HFF-Myc (cell line): ENCODE results near the gene HEXIM2.

Experiments
- DNase-seq: peaks from one replicate; pipeline ENCODE4 v3.0.0-alpha.2; 2011; ENCODE audit warnings: low read depth; ENCODE audit errors: extremely low read depth
- H3K4me3 ChIP-seq: replicated peaks from 2 replicates; pipeline ENCODE4 v1.5.1; 2011; ENCODE audit warnings: low read depth, mild to moderate bottlenecking, control low read depth, low read length
- TF ChIP-seq, protein P1 (sequence below): IDR thresholded peaks from 2 replicates; pipeline ENCODE4 v1.5.1; 2012; ENCODE audit warnings: mild to moderate bottlenecking, low read depth, low read length, control low read depth; ENCODE audit errors: missing control alignments

The HEXIM2 gene

DNA sequence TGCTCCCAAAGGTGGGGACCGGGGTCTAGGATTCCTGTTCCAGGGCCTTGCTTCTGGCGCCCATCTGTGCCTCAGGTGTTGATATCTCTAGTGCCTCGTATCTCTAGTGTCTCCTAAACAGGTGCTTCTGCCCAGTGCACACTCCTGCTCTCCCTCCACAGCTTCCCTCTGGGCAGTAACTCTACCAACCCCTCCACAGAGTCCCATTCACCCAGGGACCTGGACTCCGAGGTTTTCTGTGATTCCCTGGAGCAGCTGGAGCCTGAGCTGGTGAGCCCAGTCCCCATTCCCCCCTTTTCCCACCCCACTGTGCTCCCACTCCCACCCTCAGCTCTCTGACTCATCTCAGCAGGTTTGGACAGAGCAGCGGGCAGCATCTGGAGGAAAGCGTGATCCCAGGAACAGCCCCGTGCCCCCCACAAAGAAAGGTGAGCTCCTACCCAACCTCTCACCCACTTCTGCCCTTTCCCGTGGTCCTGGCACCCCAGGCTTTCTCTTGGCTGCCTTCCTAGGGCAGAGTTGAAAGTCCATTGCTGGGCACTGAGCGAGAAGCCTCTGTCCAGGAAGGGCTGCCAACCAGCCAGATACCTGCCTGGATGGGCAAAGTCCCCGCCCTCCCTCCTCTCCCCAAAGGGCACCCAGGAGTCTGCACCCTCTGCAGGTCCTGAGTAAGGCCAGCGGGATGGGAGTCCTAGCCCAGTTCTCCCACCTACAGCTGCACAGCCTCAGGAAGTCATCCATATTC lies 23.9 kb upstream of the HEXIM2 start:
- TF ChIP-seq, protein P1, sequence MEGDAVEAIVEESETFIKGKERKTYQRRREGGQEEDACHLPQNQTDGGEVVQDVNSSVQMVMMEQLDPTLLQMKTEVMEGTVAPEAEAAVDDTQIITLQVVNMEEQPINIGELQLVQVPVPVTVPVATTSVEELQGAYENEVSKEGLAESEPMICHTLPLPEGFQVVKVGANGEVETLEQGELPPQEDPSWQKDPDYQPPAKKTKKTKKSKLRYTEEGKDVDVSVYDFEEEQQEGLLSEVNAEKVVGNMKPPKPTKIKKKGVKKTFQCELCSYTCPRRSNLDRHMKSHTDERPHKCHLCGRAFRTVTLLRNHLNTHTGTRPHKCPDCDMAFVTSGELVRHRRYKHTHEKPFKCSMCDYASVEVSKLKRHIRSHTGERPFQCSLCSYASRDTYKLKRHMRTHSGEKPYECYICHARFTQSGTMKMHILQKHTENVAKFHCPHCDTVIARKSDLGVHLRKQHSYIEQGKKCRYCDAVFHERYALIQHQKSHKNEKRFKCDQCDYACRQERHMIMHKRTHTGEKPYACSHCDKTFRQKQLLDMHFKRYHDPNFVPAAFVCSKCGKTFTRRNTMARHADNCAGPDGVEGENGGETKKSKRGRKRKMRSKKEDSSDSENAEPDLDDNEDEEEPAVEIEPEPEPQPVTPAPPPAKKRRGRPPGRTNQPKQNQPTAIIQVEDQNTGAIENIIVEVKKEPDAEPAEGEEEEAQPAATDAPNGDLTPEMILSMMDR, result no peak
- no peak overlapping the region for H3K4me3 ChIP-seq

DNA sequence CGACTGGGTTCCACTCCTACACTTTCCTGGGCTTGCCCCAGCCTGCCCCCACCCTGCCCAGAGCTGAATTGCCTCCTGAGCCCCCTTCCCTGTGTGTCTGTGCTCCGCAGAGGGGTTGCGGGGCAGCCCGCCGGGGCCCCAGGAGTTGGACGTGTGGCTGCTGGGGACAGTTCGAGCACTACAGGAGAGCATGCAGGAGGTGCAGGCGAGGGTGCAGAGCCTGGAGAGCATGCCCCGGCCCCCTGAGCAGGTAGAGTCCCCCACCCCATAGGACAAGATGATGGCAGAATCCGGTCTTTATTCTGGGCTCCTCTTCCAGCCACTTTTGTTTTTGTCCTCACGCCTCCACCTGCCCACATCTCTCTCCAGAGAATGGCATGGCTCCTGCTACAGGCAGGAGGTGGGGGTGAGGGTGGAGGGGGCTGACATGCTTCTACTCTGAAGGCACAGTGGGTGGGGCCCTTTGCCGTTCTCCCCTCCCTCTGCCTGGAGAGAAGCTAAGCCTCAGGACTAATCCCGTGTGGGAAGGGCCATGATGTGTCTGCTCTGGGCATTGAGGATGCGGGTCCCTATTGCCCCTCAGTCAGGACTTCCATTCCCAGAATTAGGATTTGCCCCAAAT lies 22.7 kb upstream of the HEXIM2 start:
- no peak for DNase-seq
- H3K4me3 ChIP-seq, result no peak overlapping the region
- TF ChIP-seq, protein P1, result no peak

More for the DNA sequence above, 23.9 kb upstream of the HEXIM2 start:
- no peak for DNase-seq

DNA sequence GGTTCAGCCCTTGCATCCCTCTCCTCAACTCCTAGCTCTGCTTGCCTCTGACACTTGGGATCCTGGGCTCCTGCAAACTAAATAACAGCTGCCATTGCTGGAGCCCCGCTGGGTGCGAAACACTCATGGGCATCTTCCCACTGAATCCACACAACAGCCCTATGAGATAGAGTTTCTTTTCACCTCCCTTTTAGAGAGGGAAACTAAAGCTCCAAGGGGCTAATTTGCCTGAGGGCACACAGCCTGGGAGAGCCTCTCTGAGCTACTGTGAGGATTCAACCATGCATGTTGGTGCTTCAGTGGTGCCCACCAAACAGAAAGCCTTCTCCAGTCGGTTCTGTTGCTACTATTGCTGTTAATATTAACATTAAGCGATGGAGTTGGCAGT lies 22.1 kb upstream of the HEXIM2 start:
- no peak for DNase-seq
- no peak overlapping the region for H3K4me3 ChIP-seq
- TF ChIP-seq, protein P1, result no peak

DNA sequence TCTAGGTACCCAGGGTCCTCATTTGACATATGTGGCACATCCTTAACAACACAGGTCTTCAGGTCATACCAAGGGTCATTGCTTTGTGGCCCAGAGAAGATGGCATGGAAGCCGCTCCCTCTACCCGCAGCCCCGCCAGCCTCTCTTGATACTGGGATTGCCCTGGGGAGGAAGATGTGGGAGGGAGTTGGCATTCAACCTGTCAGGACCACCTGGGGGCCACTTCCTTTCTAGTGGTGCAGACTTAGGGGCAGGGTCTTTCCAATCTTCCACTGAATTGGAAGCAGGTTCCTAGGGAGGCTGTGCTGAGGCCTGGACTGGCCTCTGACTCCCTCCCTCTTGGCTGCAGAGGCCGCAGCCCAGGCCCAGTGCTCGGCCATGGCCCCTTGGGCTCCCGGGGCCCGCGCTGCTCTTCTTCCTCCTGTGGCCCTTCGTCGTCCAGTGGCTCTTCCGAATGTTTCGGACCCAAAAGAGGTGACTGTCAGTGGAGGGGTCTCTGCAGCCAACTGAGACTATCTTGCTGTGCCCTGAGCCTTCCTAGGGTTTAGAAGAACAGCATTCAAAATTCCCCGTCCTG lies 18.5 kb upstream of the HEXIM2 start:
- H3K4me3 ChIP-seq, result no peak overlapping the region
- no peak for DNase-seq

DNA sequence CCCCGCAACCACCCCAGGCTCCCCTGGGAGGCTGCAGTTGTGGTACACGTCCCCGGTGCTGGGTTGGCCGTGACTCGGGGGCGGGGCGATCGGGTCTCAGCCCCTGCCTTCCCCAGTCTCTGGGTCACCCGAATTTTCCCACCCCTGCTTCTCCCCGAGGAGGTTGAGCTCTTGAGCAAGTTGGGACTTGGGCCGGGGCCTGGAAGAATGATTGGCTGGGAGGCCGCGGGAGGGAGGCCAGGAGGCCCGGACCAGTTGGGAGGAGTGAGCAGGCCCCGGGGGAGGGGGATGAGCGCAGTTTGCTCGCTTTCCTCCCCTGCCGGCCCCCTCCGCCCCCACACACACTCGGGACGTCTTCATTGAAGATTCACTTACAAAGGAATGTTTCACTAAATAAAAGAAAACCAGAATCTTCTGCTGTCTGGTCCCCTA lies 17.9 kb upstream of the HEXIM2 start:
- DNase-seq, result no peak
- peak overlapping the region; percentile 22; the same call in 1 of the 2 replicates for H3K4me3 ChIP-seq

More for the DNA sequence above, 18.5 kb upstream of the HEXIM2 start:
- TF ChIP-seq, protein P1, result no peak

DNA sequence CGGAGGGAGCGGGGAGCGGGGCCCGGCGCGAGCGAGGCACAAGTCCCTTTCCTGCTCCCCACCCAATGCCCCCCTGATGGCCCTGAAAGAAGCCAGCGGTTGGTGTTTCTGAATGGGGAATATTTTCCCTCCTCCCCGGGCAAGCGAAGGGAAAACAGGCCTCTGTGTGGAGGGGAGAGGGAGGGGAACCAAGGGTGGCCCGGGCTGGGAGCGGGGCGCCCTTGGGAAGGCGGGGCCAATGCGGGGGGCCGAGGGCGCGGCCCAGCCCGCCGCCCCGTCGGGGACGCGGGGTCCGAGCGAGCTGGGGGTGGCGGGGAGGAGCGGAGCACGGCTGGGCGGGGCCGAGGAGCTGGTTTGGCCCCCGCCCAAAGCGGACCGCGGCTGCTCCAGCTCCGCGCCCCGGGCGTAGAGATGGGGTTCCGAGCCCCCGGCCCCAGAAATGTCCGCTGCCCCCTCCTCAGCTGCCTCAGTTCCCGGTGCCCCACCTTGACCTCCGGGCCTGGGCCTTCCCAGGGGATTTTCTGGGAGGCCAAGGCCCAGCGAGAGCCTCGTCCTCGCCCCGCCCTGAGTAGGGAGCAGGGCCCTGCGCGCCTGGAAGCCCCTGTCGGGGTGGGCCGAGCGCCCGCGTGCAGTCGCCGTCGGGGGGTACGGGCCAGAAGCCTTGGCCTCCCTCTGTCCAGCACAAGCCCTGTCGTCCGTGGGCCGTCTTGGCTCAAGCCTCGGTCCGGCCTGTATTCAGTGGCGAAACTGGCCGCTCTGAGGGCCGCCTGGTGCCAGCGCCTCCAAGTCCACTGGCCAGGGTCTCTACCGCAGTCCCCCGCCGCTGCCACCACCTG lies 17.3 kb upstream of the HEXIM2 start:
- DNase-seq, result no peak
- TF ChIP-seq, protein P1, result no peak
- peak overlapping the region; percentile 22; the same call in 1 of the 2 replicates for H3K4me3 ChIP-seq

More for the DNA sequence above, 17.9 kb upstream of the HEXIM2 start:
- TF ChIP-seq, protein P1, result no peak
